Endothelial cell of umbilical vein (primary cell): ENCODE results near the gene CCDC85B. TPM values are rescaled to one million over a fixed set of nuclear protein-coding genes. Genes with fewer than 3 reads are reported as not detected.

ENCODE experiments used
- BruUV-seq: library from RNA; stranded (reverse); fragments of 400-500 nt; replicated peaks from 2 replicates; lab custom pipeline; 2021; lab: Mats Ljungman, UMichigan
- CTCF ChIA-PET: fragments of 300-600, 350-600 bp; sonication (Branson Sonifier 250); formaldehyde crosslinking; loops from one replicate; lab custom pipeline; 2021; ENCODE audit warnings: antibody characterized with exemption, inconsistent platforms; lab: Charles Lee
- POLR2A ChIA-PET: fragments of 300-600, 350-600 bp; sonication (Branson Sonifier 250); formaldehyde crosslinking; loops from one replicate; lab custom pipeline; 2021; ENCODE audit warnings: antibody characterized with exemption, inconsistent platforms; lab: Charles Lee
- DNase-seq: peaks from one replicate; pipeline ENCODE4 v3.0.0-alpha.2; 2011; ENCODE audit warnings: low read depth, low spot score
- FAIRE-seq: peaks from 2 replicates; lab custom pipeline; 2011; peaks lifted over from hg19 to GRCh38; lab: Jason Lieb, UNC
- H2AFZ ChIP-seq: 2 replicates; pipeline ENCODE4 v1.6.0; 2012; ENCODE audit warnings: low read depth, low read length, control low read depth, inconsistent platforms
- H3K27ac ChIP-seq: 2 replicates; pipeline ENCODE4 v1.5.1; 2011; ENCODE audit warnings: low read depth, mild to moderate bottlenecking, control low read depth, low read length, moderate library complexity; ENCODE audit not compliant: insufficient read depth
- H3K27me3 ChIP-seq, 2 experiments: 2 replicates each; pipeline versions ENCODE4 v1.6.0 to v1.6.1; 2011; ENCODE audit warnings: low read length in 2 of 2, mixed read lengths in 1 of 2; ENCODE audit not compliant: control insufficient read depth in 2 of 2, insufficient read depth in 2 of 2
- H3K36me3 ChIP-seq, 2 experiments: 2 replicates in 1 of 2; 3 replicates in 1 of 2; pipeline ENCODE4 v1.5.1; 2011; ENCODE audit warnings: low read length in 2 of 2, mild to moderate bottlenecking in 1 of 2, moderate library complexity in 1 of 2; ENCODE audit not compliant: control insufficient read depth in 2 of 2, insufficient read depth in 2 of 2; ENCODE audit errors: extremely low read depth in 1 of 2
- H3K4me1 ChIP-seq: 3 replicates; pipeline ENCODE4 v1.5.1; 2011; ENCODE audit warnings: mild to moderate bottlenecking, low read length; ENCODE audit not compliant: control insufficient read depth, insufficient read depth; ENCODE audit errors: extremely low read depth
- H3K4me2 ChIP-seq: 2 replicates; pipeline ENCODE4 v1.6.1; 2011; ENCODE audit warnings: low read length, control low read depth, mixed read lengths; ENCODE audit not compliant: insufficient read depth
- H3K4me3 ChIP-seq, 3 experiments: fragments of 200-600 bp in 1 of 3; sonication (generic), shearing (Covaris generic) in 1 of 3; replicated peaks in 1 of 3; 2 replicates each; pipeline ENCODE4 v1.5.1; 2011 to 2016; ENCODE audit warnings: control low read depth in 3 of 3, low read length in 3 of 3, mild to moderate bottlenecking in 2 of 3, inconsistent platforms in 1 of 3, low read depth in 1 of 3, moderate library complexity in 1 of 3; ENCODE audit not compliant: insufficient read depth in 1 of 3
- H3K79me2 ChIP-seq: 2 replicates; pipeline ENCODE4 v1.6.0; 2012; ENCODE audit warnings: low read length, inconsistent platforms; ENCODE audit not compliant: control insufficient read depth, insufficient read depth
- H3K9ac ChIP-seq: replicated peaks from 2 replicates; pipeline ENCODE3; 2011; ENCODE audit warnings: low read length, control low read depth; ENCODE audit not compliant: insufficient read depth; ENCODE audit errors: extremely low read depth
- H3K9me1 ChIP-seq: replicated peaks from 3 replicates; pipeline ENCODE4 v1.6.0; 2011; ENCODE audit warnings: mild to moderate bottlenecking, low read length; ENCODE audit not compliant: control insufficient read depth, insufficient read depth; ENCODE audit errors: extremely low read depth
- H3K9me3 ChIP-seq: replicated peaks from 2 replicates; pipeline ENCODE4 v1.5.1; 2012; ENCODE audit warnings: low read length, inconsistent platforms; ENCODE audit not compliant: control insufficient read depth, insufficient read depth
- H4K20me1 ChIP-seq: replicated peaks from 2 replicates; pipeline ENCODE3; 2011; ENCODE audit warnings: mild to moderate bottlenecking, low read length; ENCODE audit not compliant: control insufficient read depth, insufficient read depth; ENCODE audit errors: extremely low read depth
- EZH2 ChIP-seq: IDR thresholded peaks from 2 replicates; pipeline ENCODE4 v1.6.1; 2012; ENCODE audit warnings: borderline replicate concordance, low read depth, mild to moderate bottlenecking, moderate library complexity, low read length, inconsistent platforms; ENCODE audit not compliant: severe bottlenecking
- FOS ChIP-seq: IDR thresholded peaks from 2 replicates; pipeline ENCODE4 v1.6.1; 2011; ENCODE audit warnings: mild to moderate bottlenecking, low read length, moderate library complexity, borderline replicate concordance; ENCODE audit not compliant: insufficient read depth
- GATA2 ChIP-seq: IDR thresholded peaks from 2 replicates; pipeline ENCODE4 v1.7.0; 2011; ENCODE audit warnings: low read depth, mild to moderate bottlenecking, moderate library complexity, mixed read lengths, low read length; ENCODE audit not compliant: insufficient read length, insufficient read depth
- JUN ChIP-seq: IDR thresholded peaks from 2 replicates; pipeline ENCODE4 v1.6.1; 2011; ENCODE audit warnings: borderline replicate concordance, low read depth; ENCODE audit not compliant: insufficient read length, insufficient read depth
- MAX ChIP-seq: IDR thresholded peaks from 2 replicates; pipeline ENCODE4 v1.6.1; 2011; ENCODE audit not compliant: insufficient read depth, insufficient read length
- MYC ChIP-seq: IDR thresholded peaks from one replicate; pipeline ENCODE4 v1.6.1; 2011; ENCODE audit warnings: mild to moderate bottlenecking, low read depth, low read length
- POLR2A ChIP-seq: IDR thresholded peaks from 2 replicates; pipeline ENCODE4 v1.6.1; 2012; ENCODE audit warnings: low read depth, mild to moderate bottlenecking, control low read depth, low read length
- POLR2AphosphoS5 ChIP-seq: IDR thresholded peaks from 2 replicates; pipeline ENCODE4 v1.6.1; 2012; ENCODE audit warnings: low read depth, mild to moderate bottlenecking, control low read depth, low read length, moderate library complexity; ENCODE audit not compliant: insufficient read depth
- dilution Hi-C: fragments of 300-500 bp; cut with MboI; formaldehyde crosslinking; loops from one replicate; pipeline ENCODE4 v1.15.0; 2019; ENCODE audit warnings: low sequenced_read_pairs; ENCODE audit not compliant: extremely low pct_ligation_motif_present
- intact Hi-C: fragments of 100-400 bp; cut with micrococcal nuclease; formaldehyde crosslinking; loops from one replicate; pipeline ENCODE4 v1.10.0; 2022
- polyA plus RNA-seq, 4 experiments: library from polyadenylated mRNA; depleted of rRNA in 3 of 4; stranded (reverse) in 3 of 4; unstranded in 1 of 4; fragments of >200 nt; gene quantifications; 2 replicates each; pipeline versions ENCODE4 v1.2.1 to v1.2.3, GENCODE V29; 2011 to 2012; ENCODE audit warnings: missing spikeins in 1 of 4
- total RNA-seq: library from RNA; stranded (reverse); gene quantifications from 2 replicates; pipeline ENCODE4 v1.2.3, GENCODE V29; 2021
- TF ChIP-seq, protein P1 (sequence below), 2 donors: IDR thresholded peaks; 1 replicate in 1 of 2; 2 replicates in 1 of 2; pipeline ENCODE4 v1.5.1; 2011; ENCODE audit warnings: low read length in 2 of 2, mild to moderate bottlenecking in 2 of 2, moderate library complexity in 2 of 2, control low read depth in 1 of 2, inconsistent platforms in 1 of 2, low read depth in 1 of 2; ENCODE audit not compliant: insufficient read depth in 1 of 2; ENCODE audit errors: extremely low read depth in 1 of 2

Gene CCDC85B
- total and polyA plus RNA-seq, 2 donors (not counting 3 experiments of a cell fraction or from before 2014, with no cell fraction given) = 105 to 107 TPM

GRCh38 chr11:65928667-65929066 is 38.2 kb downstream of the CCDC85B start:
- no peaks in the 10 kb centered on the region for H3K79me2 ChIP-seq
- no peak overlapping the region for H3K4me3 ChIP-seq
- H3K9me3 ChIP-seq = no peaks in the 10 kb centered on the region
- H3K9me1 ChIP-seq = no peaks in the 10 kb centered on the region
- H3K4me2 ChIP-seq = no peak overlapping the region
- intact Hi-C loops (no loop called here), dilution Hi-C loops (no loop called here)
- FAIRE-seq = no peak
- ChIA-PET POLR2A (interaction anchor here (0.5 kb wide), 1 partner anchor 46 kb away, joined by 5 read pairs; no protein-coding TSS in a partner anchor), CTCF (interaction anchor here (1.0 kb wide), 1 partner anchor 12 kb away, joined by 3 read pairs; no protein-coding TSS in a partner anchor)
- H3K27ac ChIP-seq = no peak overlapping the region
- H3K4me1 ChIP-seq = no peaks in the 10 kb centered on the region
- no peaks in the 10 kb centered on the region for H4K20me1 ChIP-seq
- H3K9ac ChIP-seq = no peak overlapping the region
- no peak for DNase-seq
- H3K27me3 ChIP-seq = no peaks in the 10 kb centered on the region
- H2AFZ ChIP-seq = no peak overlapping the region
- TF ChIP-seq POLR2AphosphoS5 (no peak), MAX (no peak), POLR2A (no peak), GATA2 (no peak), FOS (no peak), EZH2 (no peak), JUN (no peak), MYC (no peak)
- TF ChIP-seq, protein P1, sequence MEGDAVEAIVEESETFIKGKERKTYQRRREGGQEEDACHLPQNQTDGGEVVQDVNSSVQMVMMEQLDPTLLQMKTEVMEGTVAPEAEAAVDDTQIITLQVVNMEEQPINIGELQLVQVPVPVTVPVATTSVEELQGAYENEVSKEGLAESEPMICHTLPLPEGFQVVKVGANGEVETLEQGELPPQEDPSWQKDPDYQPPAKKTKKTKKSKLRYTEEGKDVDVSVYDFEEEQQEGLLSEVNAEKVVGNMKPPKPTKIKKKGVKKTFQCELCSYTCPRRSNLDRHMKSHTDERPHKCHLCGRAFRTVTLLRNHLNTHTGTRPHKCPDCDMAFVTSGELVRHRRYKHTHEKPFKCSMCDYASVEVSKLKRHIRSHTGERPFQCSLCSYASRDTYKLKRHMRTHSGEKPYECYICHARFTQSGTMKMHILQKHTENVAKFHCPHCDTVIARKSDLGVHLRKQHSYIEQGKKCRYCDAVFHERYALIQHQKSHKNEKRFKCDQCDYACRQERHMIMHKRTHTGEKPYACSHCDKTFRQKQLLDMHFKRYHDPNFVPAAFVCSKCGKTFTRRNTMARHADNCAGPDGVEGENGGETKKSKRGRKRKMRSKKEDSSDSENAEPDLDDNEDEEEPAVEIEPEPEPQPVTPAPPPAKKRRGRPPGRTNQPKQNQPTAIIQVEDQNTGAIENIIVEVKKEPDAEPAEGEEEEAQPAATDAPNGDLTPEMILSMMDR (IDR thresholded peaks at IDR 0.05; ENCODE audit: extremely low read depth in 1 of 2, insufficient read depth in 1 of 2, low read depth in 1 of 2, low read length in 2 of 2) = no peak
- no TSS peak for BruUV-seq
- peaks cover 0 to 3% of the 10 kb centered on the region in 2 experiments for H3K36me3 ChIP-seq
